ENCODE measurements around the gene TMEM178A.

GRCh38 chr2:39706945-39707344 is 41.2 kb downstream of the TMEM178A start:
- TF ChIP-seq CTCF (IDR thresholded peaks at IDR 0.05) (no peak), POLR2A (IDR thresholded peaks at IDR 0.05) (no peak)

Data from sigmoid colon (tissue), 3 donors.